GM12891 (cell line): Measurements from ENCODE around the gene PNPLA2.

Source experiments
- PAX5 ChIP-seq: IDR thresholded peaks from 2 replicates; pipeline ENCODE4 v1.6.1; 2011; ENCODE audit warnings: low read length, moderate library complexity, mild to moderate bottlenecking; ENCODE audit not compliant: insufficient read depth, severe bottlenecking
- POLR2A ChIP-seq: IDR thresholded peaks from 2 replicates; pipeline ENCODE4 v1.6.1; 2011; ENCODE audit warnings: low read depth, low read length, control low read depth
- POLR2AphosphoS5 ChIP-seq: IDR thresholded peaks from 2 replicates; pipeline ENCODE4 v1.6.1; 2011; ENCODE audit warnings: low read depth, low read length, control low read depth
- POU2F2 ChIP-seq: IDR thresholded peaks from 2 replicates; pipeline ENCODE4 v1.6.1; 2011; ENCODE audit warnings: low read depth, mild to moderate bottlenecking, control low read depth, low read length, moderate library complexity
- SPI1 ChIP-seq: IDR thresholded peaks from 2 replicates; pipeline ENCODE4 v1.6.1; 2011; ENCODE audit warnings: low read depth, low read length, control low read depth
- TAF1 ChIP-seq: IDR thresholded peaks from 2 replicates; pipeline ENCODE4 v1.6.1; 2011; ENCODE audit warnings: low read depth, low read length, control low read depth

- TF ChIP-seq POLR2AphosphoS5, result no peak
- no peak for TF ChIP-seq POLR2A
- no peak for TF ChIP-seq SPI1
- TF ChIP-seq TAF1, result no peak
- no peak for TF ChIP-seq POU2F2
- TF ChIP-seq PAX5, result no peak
Measured at GRCh38 chr11:787084-787675, 31.5 kb upstream of the PNPLA2 start.
